GM18498 (cell line): Measurements from ENCODE around the gene MALL.
"Not testable (repeated sequence)": the region's sequence is repeated elsewhere in the genome, so short reads cannot be mapped to it uniquely, and the experiment has no call there.

Source experiments
- ATAC-seq: cut with Tn5 transposase; IDR thresholded peaks from one replicate; pipeline ENCODE4 v1.9.1; 2021; ENCODE audit warnings: mild to moderate bottlenecking, moderate library complexity; ENCODE audit not compliant: unreplicated experiment

The MALL gene

DNA sequence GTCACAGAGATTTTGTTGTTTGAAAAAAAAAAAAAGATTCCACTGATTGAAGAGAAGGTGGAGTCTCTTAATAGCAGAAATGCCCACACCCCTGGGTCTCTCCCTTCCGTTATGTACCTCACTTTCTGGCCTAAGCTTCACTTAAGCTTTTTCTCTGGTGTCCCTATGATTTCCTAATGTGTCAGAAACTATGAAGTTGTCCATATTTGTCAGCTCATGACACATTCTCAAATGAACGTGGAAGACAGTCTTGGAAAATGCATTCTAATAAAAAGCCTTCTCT is 5.4 kb upstream of the MALL start:
- ATAC-seq = no peak

DNA sequence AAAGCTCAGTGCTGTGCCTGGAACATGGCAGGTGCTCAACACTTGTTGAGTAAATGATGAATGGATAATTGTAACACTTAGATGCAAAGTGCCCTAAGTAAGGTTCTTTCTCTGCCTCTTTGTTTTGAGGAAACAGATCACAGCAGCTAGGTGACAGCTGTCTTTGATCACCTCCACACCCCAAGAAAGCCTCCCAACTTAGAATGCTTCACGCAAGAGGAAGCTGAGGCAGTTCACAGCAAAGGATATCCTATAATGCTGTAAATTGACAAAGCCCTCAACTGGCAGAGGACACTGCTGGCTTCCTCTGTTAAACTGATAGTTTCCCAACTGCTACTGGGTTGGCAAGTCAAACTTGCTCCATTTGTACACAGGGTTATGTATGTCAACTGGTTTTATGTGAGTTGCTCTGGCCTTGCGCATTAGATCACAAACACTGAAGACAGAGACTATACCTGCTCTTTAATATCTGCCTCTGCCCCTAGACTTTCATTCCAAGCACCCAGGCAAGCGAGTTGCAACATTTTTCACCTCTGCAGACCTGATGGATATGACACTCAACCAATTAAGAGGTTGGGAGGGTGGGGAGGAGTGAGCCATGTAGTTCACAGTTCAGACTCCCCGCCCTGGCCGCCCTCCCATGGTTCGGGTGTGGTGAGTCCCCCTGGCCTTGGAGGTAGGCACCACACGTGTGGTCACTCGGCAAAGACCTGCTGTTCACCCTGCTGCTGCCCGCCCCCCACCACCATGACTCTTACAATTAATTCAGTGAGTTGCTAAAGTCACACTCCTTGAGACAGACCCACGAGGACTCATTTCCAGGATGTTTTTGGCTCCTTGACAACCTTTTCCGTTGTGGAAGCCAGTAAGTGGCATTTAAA is 4.8 kb upstream of the MALL start:
- no peak for ATAC-seq

DNA sequence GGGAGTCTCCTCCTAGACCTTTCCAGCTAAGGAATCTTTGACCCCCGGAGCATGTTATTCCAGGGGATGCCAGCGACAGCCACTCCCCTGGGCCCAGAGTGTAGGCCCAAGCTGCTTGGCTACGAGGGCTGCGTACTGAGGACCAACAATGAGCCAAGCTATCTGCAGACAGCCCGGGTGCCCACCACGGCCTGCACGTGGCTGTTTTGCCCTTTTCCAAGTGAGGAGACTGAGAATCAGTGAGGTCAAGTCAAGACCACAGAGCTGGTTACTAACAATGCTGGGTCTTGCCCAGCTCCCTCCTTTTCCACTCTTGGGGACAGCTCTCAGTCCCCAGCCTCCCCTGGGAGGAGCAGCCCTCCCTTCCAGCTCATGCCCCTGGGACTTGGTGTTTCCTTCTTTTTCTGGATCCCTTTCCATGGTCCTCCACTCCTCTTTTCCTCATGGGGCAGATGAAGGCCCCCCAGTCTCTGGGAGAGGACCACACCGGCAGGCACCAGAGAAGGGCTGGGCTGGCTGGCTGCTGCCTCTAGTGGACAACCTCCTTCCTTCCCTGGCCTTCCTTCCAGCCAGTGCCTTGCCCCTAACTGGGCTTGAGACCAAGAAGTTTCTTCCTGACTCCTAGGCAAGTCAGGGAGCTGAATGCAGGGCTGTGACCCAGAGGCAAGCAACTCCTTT is 550 bp upstream of the MALL start:
- no peak for ATAC-seq

DNA sequence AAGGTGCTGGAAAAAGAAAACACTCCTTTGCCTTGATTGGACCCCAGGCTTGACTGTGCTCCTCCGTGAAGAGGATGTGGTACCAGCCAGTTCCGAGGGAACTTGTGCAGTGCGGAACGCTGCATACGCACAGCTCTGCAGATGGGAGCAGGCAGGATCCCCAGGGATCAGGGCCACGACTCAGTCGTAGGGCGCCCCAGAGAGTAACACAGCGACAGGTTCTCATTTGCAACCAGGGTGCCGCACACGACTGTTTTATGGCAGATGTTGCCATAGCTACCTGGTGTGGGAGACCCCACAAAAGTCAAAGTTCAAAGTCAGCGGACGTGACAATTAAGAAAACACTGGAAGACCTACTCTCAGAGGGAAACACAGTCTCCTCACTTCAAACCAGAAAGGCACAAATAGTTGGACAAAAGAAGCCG is 779 bp downstream of the MALL start:
- ATAC-seq = no peak

DNA sequence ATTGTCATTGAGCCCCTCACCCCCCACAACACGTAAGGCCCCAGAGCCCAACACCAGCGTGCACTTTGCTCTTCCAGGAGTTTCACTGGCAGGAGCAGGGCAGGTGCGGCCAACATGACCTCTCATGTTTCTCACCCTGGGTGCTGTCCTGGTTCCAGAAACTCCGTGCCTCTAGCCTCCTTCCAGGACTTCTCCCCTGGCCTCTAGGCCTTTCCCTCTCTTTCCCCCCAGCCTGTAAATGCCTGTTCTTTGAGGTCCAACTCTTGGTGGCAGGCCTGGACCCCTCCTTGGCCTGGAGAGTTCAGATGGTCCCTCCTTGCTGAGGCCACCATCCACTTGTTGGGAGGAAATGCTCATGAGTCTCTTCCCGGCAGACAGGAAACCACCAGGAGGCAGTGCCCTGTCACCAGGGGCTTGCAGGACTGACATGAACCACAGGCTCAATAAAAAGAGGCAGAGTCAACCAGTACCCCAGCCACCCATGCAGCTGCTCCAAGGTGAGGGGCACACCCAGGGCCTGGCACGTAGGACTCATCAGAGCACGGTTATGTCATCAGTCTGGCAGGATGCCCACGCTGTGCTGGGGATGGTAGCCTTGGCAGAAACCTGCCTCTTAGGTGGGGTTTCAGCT is 1.5 kb downstream of the MALL start:
- no peak for ATAC-seq

DNA sequence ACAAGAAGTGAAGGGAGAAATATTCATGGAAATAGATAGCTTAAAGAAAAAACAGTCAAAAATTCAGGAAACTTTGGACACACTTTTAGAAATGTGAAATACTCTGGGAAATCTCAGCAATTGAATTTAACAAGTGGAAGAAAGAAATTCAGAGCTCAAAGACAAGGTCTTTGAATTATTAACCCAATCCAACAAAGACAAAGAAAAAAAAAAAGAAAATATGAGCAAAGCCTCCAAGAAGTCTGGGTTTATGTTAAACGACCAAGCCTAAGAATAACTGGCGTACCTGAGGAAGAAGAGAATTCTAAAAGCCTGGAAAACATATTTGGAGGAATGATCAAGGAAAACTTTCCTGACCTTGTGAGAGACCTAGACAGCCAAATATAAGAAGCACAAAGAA is 7.3 kb downstream of the MALL start:
- not testable (repeated sequence) for ATAC-seq

DNA sequence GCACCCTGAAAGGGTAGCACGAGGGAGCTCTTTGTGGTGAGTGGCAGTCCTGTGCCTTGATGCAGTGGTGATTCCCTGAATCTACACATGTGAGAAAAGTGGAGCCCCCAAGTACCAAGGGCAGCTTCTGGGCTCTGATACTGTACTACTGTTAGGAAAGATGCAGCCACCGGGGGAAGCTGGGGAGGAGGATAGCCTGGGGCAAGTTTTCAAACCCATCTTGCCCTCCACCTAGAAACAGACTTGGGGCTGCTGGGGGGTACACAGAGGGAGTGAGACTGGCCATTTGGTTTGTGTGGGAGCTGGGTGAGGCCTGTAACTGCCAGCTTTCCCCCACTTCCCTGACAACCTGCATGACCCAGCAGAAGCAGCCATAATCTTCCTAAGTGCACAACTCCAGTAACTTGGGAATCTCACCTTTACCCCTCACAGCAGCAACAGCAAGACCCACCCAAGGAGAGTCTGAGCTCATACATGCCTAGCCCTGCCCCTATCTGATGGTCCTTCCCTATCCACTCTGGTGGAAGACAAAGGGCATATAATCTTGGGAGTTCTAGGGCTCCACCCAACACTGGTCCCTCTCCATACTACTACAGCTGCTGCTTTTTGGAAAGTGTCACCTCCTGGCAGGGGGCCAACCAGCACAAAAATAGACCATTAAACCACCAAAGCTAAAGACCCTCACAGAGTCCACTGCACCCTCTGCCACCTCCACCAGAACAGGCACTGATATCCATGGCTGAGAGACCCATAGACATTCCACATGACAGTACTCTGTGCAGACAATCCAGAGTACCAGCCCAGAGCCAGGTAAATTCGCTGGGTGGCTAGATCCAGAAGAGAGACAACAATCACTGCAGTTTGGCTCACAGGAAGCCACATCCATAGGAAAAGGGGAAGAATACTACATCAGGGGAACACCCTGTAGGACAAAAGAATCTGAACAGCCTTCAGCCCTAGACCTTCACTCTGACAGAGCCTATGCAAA is 8.2 kb downstream of the MALL start:
- ATAC-seq = no peak

DNA sequence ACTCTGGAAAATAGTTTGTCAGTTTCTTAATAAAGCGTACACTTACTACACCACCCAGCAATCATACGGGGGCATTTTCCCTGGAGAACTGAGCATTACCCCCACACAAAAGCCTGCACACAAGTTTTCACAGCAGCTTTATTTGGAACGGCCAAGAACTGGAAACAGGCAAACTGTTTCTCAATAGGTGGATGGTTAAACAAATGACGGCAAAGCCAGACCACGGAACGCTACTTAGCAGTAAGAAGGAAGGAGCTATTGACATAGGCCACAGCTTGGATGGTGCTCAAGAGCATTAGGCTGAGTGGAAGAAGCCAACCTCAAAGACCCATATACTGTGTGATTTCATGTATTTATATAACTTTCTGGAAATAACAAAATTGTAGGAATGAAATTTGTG is 9.0 kb downstream of the MALL start:
- ATAC-seq = no peak

DNA sequence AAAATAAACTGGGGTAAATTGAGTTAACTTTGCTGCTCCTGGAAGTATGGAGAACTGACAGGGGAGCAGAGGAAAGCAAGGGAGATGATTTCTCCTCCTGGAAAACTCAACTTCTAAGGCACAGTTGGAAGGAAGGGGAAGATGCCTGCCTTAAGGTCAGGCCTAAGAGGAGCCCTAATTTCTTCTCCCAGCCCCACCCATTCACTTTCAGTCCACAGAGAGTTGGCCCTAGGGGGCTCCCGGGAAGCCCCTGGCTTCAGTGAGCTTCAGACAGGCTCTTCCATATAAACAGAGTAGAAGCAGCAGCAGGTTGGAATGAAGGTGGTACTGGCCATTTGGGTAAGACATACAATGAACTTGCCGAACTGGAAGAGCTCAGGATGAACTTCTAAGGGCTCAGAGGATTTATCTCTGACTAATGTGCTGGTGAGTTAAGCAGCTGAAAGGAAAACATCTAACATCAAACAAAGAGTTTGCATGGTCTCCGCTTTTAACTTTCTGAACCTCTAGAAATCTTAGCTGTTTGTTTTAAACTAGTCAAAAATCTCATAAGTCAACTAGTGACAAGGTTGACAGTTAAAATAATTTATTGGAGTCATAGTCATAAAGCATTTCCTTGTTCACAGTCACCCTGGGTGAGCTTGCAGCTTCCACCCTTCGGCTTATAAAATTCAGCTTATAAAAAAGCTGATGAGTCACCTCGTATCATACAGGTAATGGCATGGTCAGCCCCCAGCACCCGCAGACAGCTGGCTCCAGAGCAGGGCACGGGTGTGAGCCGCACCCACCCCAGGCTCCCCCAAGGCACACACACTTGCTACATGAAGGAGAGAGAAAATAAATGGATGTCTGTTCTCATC is 9.8 kb downstream of the MALL start:
- no peak for ATAC-seq

DNA sequence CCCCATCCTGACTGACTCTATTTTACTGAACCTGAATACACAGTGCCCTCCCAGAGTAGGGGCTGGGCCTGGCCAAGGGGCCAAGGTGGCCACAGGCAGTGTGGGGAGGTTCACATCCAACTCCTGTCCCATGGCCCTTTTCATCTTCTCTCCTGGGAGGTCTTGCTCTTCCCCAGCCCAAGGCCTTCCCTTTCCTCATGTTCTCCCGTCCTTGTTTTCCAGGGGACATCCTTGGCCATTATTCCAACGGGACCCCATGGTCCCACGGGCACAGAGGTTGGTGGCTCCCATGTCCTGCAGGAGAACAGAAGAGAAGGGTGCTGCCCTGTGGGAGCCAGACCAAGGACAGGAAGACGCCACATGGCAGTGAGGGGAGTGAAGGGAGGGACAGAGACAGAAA is 10.4 kb downstream of the MALL start:
- no peak for ATAC-seq

DNA sequence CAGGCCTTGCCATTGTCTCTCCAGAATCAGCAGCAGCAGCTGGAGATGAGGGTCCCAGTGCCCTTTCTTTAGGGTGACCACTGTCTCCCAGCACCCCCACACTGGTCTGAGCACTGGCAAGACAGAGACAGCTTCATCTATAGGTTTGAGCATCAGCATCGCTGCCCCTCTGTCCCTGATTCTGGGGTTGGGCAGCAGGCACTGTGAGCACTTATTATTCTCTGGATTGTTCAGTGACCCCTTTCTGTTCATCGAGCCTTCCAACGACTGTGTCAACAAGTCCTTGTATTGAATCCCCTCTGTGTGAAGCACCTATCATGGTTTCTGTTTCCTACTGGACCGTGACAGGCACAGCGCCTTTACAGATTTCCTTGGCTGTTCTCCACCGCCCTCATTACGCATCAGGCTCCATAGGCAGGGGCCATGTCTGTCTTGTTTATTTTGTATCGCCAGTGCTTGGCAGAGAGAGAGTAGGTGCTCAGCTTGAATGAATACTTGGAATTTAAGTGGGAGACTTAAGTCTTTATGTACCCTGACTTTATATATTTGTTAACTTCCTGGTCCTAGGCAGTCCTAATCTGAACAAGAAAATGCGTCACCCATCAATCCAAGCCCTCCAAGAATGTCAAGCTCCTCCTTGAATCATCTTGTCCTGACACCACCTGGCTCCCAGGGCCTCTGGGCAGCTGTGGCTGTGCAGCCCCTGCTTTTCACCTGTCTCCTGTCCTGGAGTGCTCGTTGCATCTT is 11.4 kb downstream of the MALL start:
- ATAC-seq = no peak

DNA sequence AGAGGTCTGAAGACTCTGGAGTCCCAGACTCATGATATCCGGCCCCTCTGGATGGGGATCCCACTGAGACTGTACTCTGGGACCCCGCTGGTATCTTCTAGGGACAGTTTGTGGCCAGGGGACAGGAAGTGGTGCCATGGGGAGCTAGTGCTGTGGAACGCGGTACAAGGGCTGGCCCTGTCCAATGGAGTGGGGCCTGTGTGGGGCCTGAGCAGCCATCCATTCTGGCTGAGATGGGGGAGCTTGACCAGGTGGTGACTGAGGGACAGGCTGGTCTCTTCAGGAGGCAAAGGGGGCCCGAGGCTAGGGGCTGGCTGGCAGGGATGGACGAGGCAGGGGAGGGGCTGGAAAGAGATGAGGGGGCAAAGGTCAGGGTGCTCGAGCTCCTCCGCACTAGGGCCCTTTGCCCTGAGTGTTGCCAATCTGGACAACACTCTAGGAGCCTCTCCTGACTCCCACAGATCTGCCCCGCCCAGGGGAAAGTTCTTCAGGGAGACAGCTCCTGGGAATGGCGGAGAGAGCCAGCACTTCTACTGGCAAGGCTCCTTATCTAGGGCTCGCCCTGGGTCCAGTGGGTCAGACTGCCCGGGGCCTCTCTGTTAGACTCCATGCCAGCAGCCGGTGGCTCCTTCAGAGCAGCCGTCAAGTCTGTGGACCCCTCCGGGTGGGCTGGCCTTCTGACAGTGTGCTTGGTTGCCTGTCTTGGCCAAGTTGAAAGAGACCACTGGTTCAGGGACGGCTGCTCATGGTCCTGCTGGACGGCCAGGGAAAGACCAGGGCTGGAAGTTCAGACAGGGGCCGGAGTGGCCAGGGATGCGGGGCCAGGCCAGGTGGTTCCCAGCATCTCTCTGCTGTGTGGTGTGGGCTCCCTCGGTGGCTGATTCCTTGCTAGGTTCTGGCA is 12.3 kb downstream of the MALL start:
- ATAC-seq = no peak

DNA sequence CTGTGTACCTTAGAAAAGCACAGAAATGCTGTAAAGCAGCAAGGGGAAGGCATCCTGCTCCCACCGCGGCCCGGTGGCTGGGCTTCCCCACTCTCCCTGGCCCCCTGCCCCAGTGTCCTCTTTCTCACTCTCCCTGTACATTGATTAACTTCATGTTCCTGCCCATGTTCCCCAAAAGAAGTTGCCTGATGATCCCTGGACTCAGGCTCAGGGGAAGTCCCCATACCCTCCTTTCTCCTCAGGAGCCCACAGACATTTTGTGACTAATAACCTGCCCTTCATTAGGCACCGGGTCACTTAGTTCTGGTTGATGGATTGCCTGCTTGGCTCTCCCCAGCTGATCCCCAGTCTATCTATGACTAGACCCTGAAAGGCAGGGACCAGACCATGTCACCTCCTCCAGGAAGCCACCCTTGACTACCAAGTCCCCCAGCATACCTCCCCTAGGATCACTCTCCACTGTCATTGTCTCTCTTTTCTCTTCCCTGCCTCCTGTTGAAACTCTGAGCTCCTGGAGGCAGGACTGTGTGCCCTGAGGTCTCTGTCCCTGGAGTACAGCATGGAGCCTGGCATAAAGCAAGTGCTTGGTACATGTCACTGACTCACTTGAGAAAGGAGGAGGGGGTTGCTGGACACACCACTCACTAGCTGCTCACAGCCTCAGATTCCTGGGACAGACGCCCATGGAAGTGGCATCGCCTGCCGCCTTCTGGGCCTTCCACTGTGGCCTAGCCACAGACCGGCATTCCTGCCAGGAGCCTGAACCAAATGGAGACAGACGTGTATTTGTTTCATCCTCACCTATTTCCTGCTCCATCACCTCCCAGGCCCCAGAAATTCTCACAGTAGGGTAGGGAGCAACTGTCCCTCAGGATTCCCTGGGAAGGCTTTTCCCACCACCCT is 13.5 kb downstream of the MALL start:
- no peak for ATAC-seq

DNA sequence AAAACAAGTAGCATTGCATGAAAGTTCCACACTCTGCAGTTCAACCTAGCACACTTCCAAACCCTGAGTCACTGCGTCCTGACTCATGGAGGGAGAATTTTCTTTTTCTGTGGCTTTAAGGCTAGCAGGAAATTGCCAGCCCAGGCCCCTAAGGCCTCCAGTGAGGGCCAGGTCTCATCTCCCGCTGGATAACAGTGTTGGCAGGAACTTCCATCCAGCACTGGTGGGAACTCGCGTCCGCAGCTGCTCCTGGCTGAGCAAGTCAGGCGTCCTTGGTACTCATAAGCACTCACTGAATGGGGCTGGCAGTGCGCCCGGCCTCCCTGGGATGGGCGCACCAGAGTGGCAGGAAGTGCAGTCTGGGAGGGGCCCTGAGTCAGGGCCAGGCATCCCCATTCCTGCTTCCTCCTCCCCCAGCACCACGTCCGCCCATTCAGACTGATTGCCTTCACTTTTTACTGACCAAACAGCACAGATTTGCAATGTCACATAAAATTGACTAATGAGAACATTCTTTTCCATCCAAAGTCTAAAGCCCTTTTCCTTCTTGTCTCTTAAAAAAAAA is 14.3 kb downstream of the MALL start:
- ATAC-seq = no peak

DNA sequence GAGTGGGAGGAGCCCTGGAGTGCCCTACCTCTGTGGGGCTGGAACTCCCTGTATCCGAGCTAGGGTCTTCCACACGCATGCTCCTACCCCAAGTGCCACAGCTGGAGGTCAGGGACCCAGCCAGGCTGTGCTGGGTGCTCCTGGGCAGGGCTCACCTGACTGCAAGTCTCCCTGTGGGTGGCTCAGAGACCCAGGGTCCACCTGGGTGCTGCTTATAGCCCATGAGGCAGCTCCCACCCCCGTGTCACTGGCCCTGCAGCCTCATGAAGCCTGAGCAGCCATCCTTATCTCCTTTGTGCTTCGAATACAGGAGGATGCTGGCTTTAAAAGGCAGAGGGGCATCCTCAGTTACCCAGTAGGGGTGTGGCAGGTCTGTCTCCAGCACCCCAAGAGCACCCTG is 14.7 kb downstream of the MALL start:
- not testable (repeated sequence) for ATAC-seq

DNA sequence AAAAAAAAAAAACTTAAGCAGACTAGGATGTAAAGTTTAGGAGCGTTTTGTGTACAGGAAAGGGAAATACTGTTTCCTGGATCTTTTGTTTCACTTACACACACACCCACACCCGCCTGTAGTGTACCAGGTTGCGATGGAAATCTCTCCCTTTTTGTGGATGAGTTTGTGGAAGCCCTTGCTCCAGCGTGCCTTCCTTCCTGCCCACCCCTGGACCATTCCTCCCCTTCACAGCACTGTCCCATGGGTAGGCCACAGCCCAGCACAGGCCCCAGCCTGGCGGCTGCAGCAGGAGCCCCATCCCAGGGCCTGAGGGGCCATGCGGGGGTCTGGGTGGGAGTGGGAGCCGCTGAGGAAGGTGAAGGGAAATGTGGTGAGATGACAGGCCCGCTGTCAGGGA is 15.1 kb downstream of the MALL start:
- no peak for ATAC-seq
